Skeletal muscle satellite cell (primary cell): Measurements from ENCODE around the gene STAT3.

Experiments
- H3K27me3 ChIP-seq: 2 replicates; pipeline ENCODE4 v1.7.0; 2013; ENCODE audit warnings: low read length; ENCODE audit not compliant: control insufficient read depth, insufficient read depth
- H3K36me3 ChIP-seq: 2 replicates; pipeline ENCODE4 v1.7.0; 2013; ENCODE audit warnings: mild to moderate bottlenecking, control low read depth, low read length; ENCODE audit not compliant: insufficient read depth
- H3K4me1 ChIP-seq: 2 replicates; pipeline ENCODE4 v1.7.0; 2013; ENCODE audit warnings: low read length; ENCODE audit not compliant: control insufficient read depth, insufficient read depth
- H3K4me2 ChIP-seq: 2 replicates; pipeline ENCODE4 v1.7.0; 2013; ENCODE audit warnings: mild to moderate bottlenecking, low read length
- H3K4me3 ChIP-seq: 2 replicates; pipeline ENCODE4 v1.7.0; 2013; ENCODE audit warnings: low read length
- H3K9ac ChIP-seq: 2 replicates; pipeline ENCODE4 v1.7.0; 2013; ENCODE audit warnings: mild to moderate bottlenecking, low read depth, low read length, moderate library complexity
- H3K9me3 ChIP-seq: replicated peaks from 2 replicates; pipeline ENCODE4 v1.7.0; 2013; ENCODE audit warnings: mild to moderate bottlenecking, control low read depth, low read length

Gene STAT3

DNA sequence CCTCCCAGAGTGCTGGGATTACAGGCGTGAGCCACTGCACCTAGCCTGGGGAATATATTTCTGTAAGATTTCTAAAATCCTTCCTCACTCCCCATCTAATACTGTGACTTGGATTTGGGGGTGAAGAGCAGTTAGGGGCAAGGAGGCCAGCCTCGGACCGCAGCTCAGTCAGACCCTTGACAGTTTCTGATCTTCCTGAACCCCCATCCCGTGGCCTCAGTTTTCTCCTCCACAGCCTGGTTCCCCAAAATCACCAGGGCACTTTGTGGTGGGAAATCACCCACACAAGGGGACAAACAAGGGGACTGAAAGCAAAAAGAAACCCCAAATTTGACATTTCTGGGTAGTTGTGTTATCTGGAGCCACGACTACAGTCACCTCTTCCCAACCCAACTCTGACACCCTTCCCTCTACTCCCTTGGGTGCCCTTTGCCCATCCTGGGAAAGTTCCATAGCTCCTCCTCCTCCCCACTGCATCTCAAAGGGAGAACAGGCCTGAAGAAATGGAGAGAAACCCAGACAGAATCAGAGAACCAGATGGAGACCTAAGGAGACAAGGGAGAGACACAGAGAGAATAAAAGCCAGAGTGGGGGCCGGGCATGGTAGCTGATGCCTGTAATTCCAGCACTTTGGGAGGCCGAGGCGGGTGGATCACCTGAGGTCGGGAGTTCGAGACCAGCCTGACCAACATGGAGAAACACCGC, 102.7 kb downstream of the STAT3 start:
- H3K9me3 ChIP-seq, result no peaks in the 10 kb centered on the region
- no peaks in the 10 kb centered on the region for H3K27me3 ChIP-seq
- no peak overlapping the region for H3K4me3 ChIP-seq
- H3K36me3 ChIP-seq, result no peaks in the 10 kb centered on the region
- H3K9ac ChIP-seq, result no peak overlapping the region
- H3K4me1 ChIP-seq, result peaks cover 15% of the 10 kb centered on the region
- H3K4me2 ChIP-seq, result no peak overlapping the region

DNA sequence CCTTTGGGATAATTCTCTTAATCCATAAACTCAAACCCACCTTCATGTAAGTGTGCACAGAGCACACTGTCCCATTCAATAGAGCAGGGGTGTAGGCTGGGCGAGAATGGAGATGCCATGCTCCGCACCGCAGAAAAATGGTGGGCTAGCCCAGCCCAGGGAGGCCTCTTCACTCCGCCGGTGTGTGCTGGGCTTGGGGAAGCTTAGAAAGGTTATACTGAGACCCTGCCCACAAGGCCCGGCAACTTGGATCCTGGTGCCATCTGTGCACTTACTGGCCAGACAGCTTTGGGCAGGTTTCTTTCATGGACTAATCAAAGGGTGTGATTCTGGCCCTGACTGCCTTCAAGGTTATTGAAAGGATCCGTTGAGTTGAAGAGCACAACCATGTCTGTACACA, 103.7 kb downstream of the STAT3 start:
- no peaks in the 10 kb centered on the region for H3K9me3 ChIP-seq
- no peaks in the 10 kb centered on the region for H3K27me3 ChIP-seq
- no peak overlapping the region for H3K4me2 ChIP-seq
- H3K9ac ChIP-seq, result no peak overlapping the region
- H3K4me3 ChIP-seq, result no peak overlapping the region
- H3K36me3 ChIP-seq, result no peaks in the 10 kb centered on the region
- H3K4me1 ChIP-seq, result peaks cover 15% of the 10 kb centered on the region

DNA sequence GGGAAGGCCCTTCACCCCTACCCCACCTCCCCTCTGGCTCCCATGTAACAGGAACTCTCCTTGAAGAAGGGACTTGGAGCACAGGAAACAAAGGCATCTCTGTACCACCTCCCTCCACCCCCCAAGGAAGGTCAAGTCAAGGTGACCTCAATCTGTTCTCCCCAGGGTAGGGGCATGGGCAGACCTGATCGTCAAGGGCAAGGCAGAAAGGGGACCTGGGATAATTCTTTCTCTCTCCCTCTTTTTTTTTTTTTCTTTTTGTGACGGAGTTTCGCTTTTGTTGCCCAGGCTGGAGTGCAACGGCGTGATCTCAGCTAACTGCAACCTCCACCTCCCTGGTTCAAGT, 104.2 kb downstream of the STAT3 start:
- Histone ChIP-seq H3K9ac (no peak overlapping the region), H3K4me2 (no peak overlapping the region), H3K9me3 (no peaks in the 10 kb centered on the region), H3K27me3 (no peaks in the 10 kb centered on the region), H3K36me3 (no peaks in the 10 kb centered on the region), H3K4me3 (no peak overlapping the region), H3K4me1 (peaks cover 15% of the 10 kb centered on the region)

DNA sequence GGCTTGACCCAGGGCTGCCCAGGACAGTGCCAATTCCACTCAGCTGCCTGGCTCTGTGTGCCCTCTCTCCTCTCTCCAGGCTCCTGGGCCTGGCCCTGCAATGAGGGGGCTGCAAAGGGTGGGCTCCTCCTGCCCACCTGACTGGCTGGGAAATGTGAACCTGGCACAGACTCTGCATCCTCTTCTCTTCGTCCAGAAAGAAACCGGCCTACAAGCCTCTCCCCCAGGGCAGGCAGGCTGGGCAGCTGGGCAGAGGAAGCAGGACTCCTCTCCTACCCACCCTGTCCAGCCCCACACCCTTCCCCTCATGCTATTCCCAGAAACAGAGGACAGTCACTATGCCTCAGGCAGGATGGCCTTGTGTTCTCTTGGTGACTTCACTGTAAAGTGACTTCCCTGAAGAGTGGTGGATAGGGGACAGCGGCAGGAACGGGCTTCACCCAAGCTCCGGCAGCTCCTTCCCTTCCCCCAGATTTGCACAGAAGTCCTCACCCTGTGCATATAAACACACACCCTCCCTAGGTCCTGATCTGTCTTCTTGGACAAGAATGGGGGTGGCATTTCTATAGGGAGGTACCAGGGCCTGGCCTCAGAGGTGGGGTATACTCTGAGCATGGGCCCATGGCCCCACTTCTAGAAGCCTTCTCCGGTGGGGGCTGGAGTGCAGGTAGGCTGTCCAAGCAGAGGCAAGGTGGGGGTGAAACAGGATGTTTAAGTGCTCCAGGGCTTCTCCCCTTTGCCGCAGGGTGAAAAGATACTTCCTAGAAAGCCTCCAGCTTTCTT, 104.8 kb downstream of the STAT3 start:
- H3K4me1 ChIP-seq, result peaks cover 15% of the 10 kb centered on the region
- no peaks in the 10 kb centered on the region for H3K27me3 ChIP-seq
- no peaks in the 10 kb centered on the region for H3K9me3 ChIP-seq
- H3K9ac ChIP-seq, result no peak overlapping the region
- no peaks in the 10 kb centered on the region for H3K36me3 ChIP-seq
- H3K4me3 ChIP-seq, result no peak overlapping the region
- H3K4me2 ChIP-seq, result no peak overlapping the region

DNA sequence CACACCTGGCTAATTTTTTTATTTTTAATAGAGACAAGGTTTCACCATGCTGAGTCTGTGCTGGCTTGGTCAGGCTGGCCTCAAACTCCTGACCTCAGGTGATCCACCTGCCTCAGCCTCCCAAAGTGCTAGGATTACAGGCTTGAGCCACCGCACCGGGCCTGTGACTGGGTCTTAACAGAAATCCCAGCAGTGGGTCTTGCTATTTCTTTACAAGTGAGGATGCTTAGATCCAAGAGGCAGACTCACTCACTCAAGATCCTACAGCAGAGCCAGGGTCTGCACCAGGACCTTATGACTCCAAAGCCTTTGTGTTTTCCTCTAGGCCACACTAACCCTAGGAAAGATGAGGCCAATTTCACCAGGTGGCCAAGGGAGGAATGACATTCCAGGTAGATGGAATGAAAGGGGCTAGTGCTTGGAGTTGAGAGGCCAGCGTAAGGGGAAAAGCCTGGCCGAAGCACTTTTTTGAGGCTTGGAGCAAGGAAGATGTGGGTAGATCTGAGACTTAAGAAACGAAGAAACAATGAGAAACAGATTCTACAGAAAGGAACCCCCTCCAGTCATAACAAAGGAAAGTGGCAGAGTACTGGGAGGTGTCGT, 105.7 kb downstream of the STAT3 start:
- Histone ChIP-seq H3K36me3 (no peaks in the 10 kb centered on the region), H3K9me3 (no peaks in the 10 kb centered on the region), H3K4me3 (no peak overlapping the region), H3K4me2 (no peak overlapping the region), H3K27me3 (no peaks in the 10 kb centered on the region), H3K9ac (no peak overlapping the region), H3K4me1 (peaks cover 10% of the 10 kb centered on the region)

DNA sequence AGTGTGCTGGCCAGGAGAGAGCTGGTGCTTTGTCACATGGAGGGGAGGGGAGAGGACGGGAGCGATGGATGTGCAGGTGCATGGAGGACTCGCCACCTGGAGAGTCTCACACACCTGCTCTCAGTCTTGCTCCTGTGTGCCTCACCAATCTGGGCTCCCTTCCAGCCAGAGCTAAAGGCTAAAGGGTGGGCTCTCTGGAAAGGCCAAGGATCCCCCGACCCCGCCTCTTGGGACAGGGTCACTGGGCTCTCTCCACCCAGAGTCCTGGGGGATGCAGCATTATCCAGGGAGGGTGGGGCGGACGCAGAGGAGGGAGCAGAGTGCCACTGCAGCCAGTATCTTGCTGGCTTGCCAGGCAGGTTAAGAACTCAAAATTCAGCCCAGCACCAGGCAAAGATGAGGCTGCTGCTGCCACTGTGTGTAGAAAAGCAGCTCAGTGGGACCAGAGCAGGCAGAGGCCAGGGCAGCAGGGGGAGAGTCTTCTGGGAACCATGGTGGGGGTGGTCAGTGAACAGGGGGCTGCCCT, 106.6 kb downstream of the STAT3 start:
- Histone ChIP-seq H3K27me3 (no peaks in the 10 kb centered on the region), H3K4me2 (no peak overlapping the region), H3K9ac (no peak overlapping the region), H3K4me1 (peaks cover 9% of the 10 kb centered on the region), H3K9me3 (no peaks in the 10 kb centered on the region), H3K4me3 (no peak overlapping the region), H3K36me3 (no peaks in the 10 kb centered on the region)

DNA sequence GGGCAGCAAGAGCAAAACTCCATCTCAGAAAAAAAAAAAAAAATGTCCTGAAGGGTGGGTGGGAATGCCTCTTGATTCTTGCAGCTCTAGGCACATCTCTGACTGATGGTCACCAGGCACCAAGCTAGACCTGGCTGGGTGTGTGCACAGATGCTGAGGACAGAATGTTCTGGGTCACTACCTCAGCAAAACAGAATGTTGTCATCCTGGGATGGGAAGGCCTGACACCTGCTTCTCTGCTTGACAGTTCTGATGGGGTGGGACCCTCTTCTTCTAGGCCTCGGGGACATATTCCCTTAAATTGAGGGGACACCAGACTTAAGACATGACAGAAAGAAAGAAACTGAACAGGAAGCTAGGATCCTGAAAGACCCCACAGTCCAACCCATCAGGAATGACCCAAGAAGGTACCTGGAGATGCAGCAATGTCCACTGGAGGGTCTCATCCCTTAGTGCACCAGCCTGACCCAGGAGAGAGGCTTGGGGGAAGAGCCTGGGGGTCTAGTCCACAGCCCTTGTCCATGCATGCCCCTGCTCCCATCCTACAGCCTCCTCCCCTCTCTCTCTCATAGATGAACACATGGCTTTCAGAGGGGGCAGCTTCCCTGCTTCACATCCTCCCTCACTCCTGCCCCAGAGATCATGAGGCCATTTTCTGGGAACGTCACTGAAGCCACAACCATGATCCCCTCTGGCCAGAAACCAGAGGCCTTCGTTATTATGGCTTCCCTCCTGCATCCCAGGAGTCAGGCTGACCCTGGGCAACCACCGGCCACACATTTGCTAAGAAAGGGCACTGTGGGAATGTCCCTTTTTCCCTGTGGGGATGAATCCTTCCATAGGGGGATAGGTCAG, 108.2 kb downstream of the STAT3 start:
- Histone ChIP-seq H3K4me2 (no peak overlapping the region), H3K27me3 (no peaks in the 10 kb centered on the region), H3K4me1 (peaks cover 15% of the 10 kb centered on the region), H3K36me3 (no peaks in the 10 kb centered on the region), H3K9me3 (no peaks in the 10 kb centered on the region), H3K9ac (no peak overlapping the region), H3K4me3 (no peak overlapping the region)

DNA sequence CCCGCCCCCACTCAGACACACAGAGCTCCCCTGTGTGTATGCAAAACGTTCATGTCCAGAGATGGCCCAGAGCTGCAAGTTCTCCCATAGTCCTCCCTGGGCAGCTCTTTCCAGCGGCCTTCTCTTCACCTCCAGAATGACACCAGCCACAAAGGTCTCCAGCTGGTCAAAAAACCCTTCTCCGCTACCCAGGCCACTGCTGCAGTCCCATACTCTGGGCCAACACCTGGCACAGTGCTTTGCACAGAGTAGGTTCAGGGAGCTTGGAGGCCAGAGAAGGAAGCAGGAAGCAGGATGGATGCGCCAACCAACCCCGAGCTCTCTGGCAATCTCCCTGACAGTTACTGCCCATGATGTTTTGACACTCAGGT, 110.9 kb downstream of the STAT3 start:
- H3K4me1 ChIP-seq, result peaks cover 22% of the 10 kb centered on the region
- H3K4me2 ChIP-seq, result peak overlapping the region; percentile 98
- H3K9ac ChIP-seq, result no peak overlapping the region
- no peaks in the 10 kb centered on the region for H3K9me3 ChIP-seq
- H3K27me3 ChIP-seq, result no peaks in the 10 kb centered on the region
- H3K36me3 ChIP-seq, result no peaks in the 10 kb centered on the region
- no peak overlapping the region for H3K4me3 ChIP-seq

DNA sequence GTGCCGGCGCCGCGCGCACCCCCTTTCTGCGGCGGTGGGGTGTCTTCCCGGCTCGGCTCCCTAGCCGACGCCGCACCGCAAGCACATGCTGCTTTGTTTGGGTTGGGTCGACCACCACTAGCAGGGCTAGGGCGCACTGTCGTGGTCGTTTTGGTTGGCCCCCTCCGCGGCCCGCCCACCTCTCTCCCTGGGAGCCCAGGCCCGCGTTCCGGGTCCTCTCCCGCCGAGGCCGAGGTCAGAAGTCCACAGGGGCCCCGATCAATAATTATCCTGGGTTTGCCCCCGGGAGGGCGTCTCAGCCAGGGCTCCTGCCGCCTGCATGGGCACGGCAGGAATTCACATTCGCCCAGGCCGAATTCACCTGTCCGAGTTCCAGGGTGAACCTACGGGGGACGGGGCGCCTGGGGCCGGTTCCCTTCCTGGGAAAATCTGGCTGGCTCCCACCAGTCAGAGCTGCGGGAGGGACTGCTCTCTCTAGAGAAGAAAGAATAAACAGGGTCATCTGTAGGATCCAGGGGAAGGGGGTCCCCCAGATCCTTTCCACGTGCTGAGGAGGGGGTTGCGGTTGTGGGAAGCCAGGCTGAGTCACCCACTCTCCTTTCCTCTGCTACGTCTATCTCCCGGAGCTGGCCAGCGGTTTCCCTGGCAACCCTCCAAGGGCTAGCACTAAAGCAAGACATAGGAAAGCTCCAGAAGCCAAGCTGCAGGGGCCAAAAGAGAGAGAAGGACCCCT, 111.5 kb downstream of the STAT3 start:
- Histone ChIP-seq H3K9ac (peak overlapping the region; percentile 87), H3K4me3 (peak overlapping the region; percentile 87), H3K4me1 (peaks cover 22% of the 10 kb centered on the region), H3K9me3 (no peaks in the 10 kb centered on the region), H3K27me3 (no peaks in the 10 kb centered on the region), H3K4me2 (peak overlapping the region; percentile 98), H3K36me3 (no peaks in the 10 kb centered on the region)

DNA sequence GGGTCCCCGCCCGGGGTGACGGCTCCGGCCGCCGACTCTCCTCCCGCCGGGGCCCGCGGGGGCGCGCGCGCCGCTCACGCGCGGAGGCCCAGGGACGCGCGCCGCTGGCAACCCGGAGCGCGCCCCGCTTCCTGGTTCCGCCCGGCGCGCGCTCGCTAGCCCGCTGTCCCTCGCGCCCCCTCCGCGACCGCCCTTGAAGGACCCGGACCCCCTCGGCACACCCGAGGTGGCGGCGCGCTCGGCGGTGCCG, 112.0 kb downstream of the STAT3 start, which contains the start of gene STAT5B:
STAT5B (minus strand) TSS at position 33 of the 250 bp plus-strand sequence. CDS start 44,264 bp downstream, outside the sequence.
- Histone ChIP-seq H3K9ac (peak within 1 kb of the TSS; percentile 87), H3K27me3 (no peaks in the 10 kb centered on the region), H3K9me3 (no peaks in the 10 kb centered on the region), H3K4me2 (peak within 1 kb of the TSS; percentile 98), H3K36me3 (no peaks in the 10 kb centered on the region), H3K4me3 (peak within 1 kb of the TSS; percentile 87), H3K4me1 (peaks cover 22% of the 10 kb centered on the region)
